HepG2 (cell line): ENCODE results near the gene NAV2.

ENCODE experiments used
- CREB1 ChIP-seq, 2 experiments: fragments of 450-650 bp in 1 of 2; IDR thresholded peaks; 2 replicates each; pipeline ENCODE4 v1.6.1; 2016 to 2017; ENCODE audit warnings: control low read depth in 1 of 2, mild to moderate bottlenecking in 1 of 2, missing compliant biosample characterization in 1 of 2, missing genetic modification characterization in 1 of 2
- RAD21 ChIP-seq: fragments of 450-650 bp; formaldehyde crosslinking; IDR thresholded peaks from 2 replicates; pipeline ENCODE4 v1.5.0; 2020; ENCODE audit warnings: mild to moderate bottlenecking
- SIN3A ChIP-seq: IDR thresholded peaks from 2 replicates; pipeline ENCODE4 v1.6.1; 2011; ENCODE audit warnings: low read depth, mild to moderate bottlenecking, control low read depth, low read length, borderline replicate concordance
- TCF7 ChIP-seq: sonication (generic); IDR thresholded peaks from 2 replicates; pipeline ENCODE4 v1.6.1; 2016; ENCODE audit warnings: antibody characterized with exemption, low read depth
- ZNF207 ChIP-seq: fragments of 450-650 bp; IDR thresholded peaks from 2 replicates; pipeline ENCODE4 v1.6.1; 2016; ENCODE audit warnings: antibody characterized with exemption, borderline replicate concordance
- ZNF432 ChIP-seq: sonication (generic); formaldehyde crosslinking; IDR thresholded peaks from 2 replicates; pipeline ENCODE4 v1.5.0; 2020; ENCODE audit warnings: missing genetic modification reagents, mild to moderate bottlenecking, borderline replicate concordance
- TF ChIP-seq, protein P1 (sequence below): sonication (generic); formaldehyde crosslinking; IDR thresholded peaks from 2 replicates; pipeline ENCODE4 v1.4.0; 2020; ENCODE audit warnings: mild to moderate bottlenecking, missing genetic modification reagents
- TF ChIP-seq, protein P2 (sequence below): IDR thresholded peaks from 2 replicates; pipeline ENCODE4 v1.6.1; 2016; ENCODE audit warnings: missing biosample characterization, missing genetic modification reagents, low read depth

DNA sequence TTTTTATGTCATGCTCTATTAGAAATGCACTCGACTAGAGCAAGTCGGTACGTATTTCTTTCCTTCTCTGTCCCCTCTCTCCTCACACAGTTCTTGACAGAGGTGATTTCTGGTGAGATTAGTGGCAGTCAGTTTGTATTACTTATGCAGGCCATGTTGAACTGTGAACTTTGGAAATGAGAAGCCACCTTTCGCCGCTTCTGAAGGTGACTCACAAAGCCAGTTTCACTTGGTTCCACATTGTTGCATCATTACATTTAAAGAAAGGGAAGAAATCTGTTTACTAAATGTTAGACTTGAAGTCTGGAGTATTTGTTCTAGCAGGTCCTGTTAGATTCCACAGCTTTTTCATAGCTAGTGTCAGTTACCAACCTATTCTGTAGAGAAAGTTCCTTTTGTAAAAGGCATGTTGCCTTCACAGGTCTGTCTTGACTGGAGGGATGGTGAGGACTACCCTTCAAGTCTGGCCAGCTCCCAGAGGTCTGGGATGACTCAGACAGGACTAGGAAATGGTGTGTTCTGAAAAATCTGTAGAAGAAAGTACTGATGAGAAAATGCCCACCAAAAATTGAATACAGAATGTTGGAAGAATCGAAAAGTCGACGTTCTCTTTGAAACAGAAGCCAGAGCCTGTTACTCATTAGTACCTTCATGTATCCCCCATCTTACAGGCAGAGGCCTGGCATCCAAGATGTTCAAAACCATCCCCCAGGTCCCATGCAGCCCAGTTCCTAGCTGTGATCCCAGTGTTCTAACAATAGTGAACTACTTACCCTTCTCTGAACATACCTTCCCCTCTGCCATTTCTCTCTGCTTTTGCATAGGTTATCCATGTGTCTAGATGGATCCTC, 266.3 kb downstream of the NAV2 start:
- peak; percentile 80 for TF ChIP-seq TCF7
- no peak for TF ChIP-seq ZNF432 (CRISPR knock-in tag)
- TF ChIP-seq ZNF207: no peak
- no peak for TF ChIP-seq RAD21 (CRISPR knock-in tag)
- TF ChIP-seq, protein P1, sequence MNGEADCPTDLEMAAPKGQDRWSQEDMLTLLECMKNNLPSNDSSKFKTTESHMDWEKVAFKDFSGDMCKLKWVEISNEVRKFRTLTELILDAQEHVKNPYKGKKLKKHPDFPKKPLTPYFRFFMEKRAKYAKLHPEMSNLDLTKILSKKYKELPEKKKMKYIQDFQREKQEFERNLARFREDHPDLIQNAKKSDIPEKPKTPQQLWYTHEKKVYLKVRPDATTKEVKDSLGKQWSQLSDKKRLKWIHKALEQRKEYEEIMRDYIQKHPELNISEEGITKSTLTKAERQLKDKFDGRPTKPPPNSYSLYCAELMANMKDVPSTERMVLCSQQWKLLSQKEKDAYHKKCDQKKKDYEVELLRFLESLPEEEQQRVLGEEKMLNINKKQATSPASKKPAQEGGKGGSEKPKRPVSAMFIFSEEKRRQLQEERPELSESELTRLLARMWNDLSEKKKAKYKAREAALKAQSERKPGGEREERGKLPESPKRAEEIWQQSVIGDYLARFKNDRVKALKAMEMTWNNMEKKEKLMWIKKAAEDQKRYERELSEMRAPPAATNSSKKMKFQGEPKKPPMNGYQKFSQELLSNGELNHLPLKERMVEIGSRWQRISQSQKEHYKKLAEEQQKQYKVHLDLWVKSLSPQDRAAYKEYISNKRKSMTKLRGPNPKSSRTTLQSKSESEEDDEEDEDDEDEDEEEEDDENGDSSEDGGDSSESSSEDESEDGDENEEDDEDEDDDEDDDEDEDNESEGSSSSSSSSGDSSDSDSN: no peak
- no peak for TF ChIP-seq CREB1 (IDR thresholded peaks at IDR 0.05)
- peak; percentile 55 for TF ChIP-seq CREB1 (CRISPR knock-in tag; IDR thresholded peaks at IDR 0.05)
- TF ChIP-seq SIN3A: no peak
- TF ChIP-seq, protein P2, sequence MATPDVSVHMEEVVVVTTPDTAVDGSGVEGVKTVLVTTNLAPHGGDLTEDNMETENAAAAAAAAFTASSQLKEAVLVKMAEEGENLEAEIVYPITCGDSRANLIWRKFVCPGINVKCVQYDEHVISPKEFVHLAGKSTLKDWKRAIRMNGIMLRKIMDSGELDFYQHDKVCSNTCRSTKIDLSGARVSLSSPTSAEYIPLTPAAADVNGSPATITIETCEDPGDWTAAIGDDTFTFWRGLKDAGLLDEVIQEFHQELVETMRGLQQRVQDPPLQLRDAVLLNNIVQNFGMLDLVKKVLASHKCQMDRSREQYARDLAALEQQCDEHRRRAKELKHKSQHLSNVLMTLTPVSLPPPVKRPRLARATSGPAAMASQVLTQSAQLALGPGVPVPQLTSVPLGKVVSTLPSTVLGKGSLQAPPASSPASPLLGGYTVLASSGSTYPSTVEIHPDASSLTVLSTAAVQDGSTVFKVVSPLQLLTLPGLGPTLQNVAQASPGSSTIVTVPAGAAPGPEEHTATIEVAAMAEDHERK (CRISPR knock-in tag): no peak
